H1 (cell line): ENCODE data around the gene TAS2R41. TPM values are rescaled to one million over a fixed set of nuclear protein-coding genes. Genes with fewer than 3 reads are reported as not detected.

Experiments
- CTCF ChIA-PET: fragments of 300-600 bp; sonication (Branson Sonifier 250); formaldehyde crosslinking; loops from one replicate; lab custom pipeline; 2021; ENCODE audit not compliant: partially characterized antibody; lab: Charles Lee
- POLR2A ChIA-PET: fragments of 300-600 bp; sonication (Branson Sonifier 250); formaldehyde crosslinking; loops from one replicate; lab custom pipeline; 2021; ENCODE audit warnings: inconsistent platforms; ENCODE audit not compliant: partially characterized antibody; lab: Charles Lee
- DNase-seq, 2 experiments: peaks; one replicate each; pipeline versions ENCODE4 v3.0.0 to v3.0.0-alpha.2; 2010 to 2022; ENCODE audit warnings: low spot score in 2 of 2, low read depth in 1 of 2, mixed read lengths in 1 of 2
- FAIRE-seq: peaks from 2 replicates; lab custom pipeline; 2011; peaks lifted over from hg19 to GRCh38; lab: Jason Lieb, UNC
- H2AFZ ChIP-seq: 2 replicates; pipeline ENCODE4 v1.8.1; 2012; ENCODE audit warnings: low read length, inconsistent platforms
- H2AK5ac ChIP-seq: 2 replicates; pipeline ENCODE4 v1.6.1; 2013; ENCODE audit warnings: low read depth, low read length
- H2BK120ac ChIP-seq: replicated peaks from 2 replicates; pipeline ENCODE3; 2013; ENCODE audit warnings: low read depth, low read length, inconsistent platforms
- H2BK12ac ChIP-seq: 2 replicates; pipeline ENCODE4 v1.6.1; 2013; ENCODE audit warnings: low read depth, low read length
- H2BK15ac ChIP-seq: 2 replicates; pipeline ENCODE4 v1.6.1; 2013; ENCODE audit warnings: low read length
- H2BK20ac ChIP-seq: 2 replicates; pipeline ENCODE4 v1.6.1; 2013; ENCODE audit warnings: low read length
- H2BK5ac ChIP-seq: 2 replicates; pipeline ENCODE4 v1.6.1; 2013; ENCODE audit warnings: low read depth, low read length
- H3K14ac ChIP-seq: 2 replicates; pipeline ENCODE4 v1.6.1; 2013; ENCODE audit warnings: inconsistent platforms; ENCODE audit not compliant: insufficient read length
- H3K18ac ChIP-seq: 2 replicates; pipeline ENCODE4 v1.6.1; 2013; ENCODE audit warnings: low read length; ENCODE audit errors: extremely low read depth
- H3K23ac ChIP-seq: 2 replicates; pipeline ENCODE4 v1.6.1; 2013; ENCODE audit warnings: inconsistent platforms; ENCODE audit not compliant: insufficient read length
- H3K23me2 ChIP-seq: 2 replicates; pipeline ENCODE4 v1.6.1; 2013; ENCODE audit warnings: low read depth, low read length
- H3K27ac ChIP-seq: 2 replicates; pipeline ENCODE4 v1.6.1; 2011; ENCODE audit warnings: low read depth, low read length, inconsistent platforms
- H3K27me3 ChIP-seq, 4 experiments: replicated peaks in 1 of 4; 1 replicate in 1 of 4; 2 replicates in 3 of 4; pipeline versions ENCODE4 v1.6.1 to v1.8.1; 2011 to 2013; ENCODE audit warnings: low read length in 3 of 4, mild to moderate bottlenecking in 3 of 4, inconsistent platforms in 2 of 4, mixed read lengths in 2 of 4, moderate library complexity in 1 of 4; ENCODE audit not compliant: control insufficient read depth in 3 of 4, insufficient read depth in 3 of 4; ENCODE audit errors: extremely low read depth in 1 of 4
- H3K36me3 ChIP-seq, 4 experiments: 2 replicates each; pipeline versions ENCODE4 v1.6.1 to v1.8.1; 2011 to 2013; ENCODE audit warnings: mild to moderate bottlenecking in 4 of 4, low read length in 3 of 4, moderate library complexity in 2 of 4, control low read depth in 1 of 4, inconsistent platforms in 1 of 4; ENCODE audit not compliant: insufficient read depth in 4 of 4, control insufficient read depth in 2 of 4
- H3K4ac ChIP-seq: replicated peaks from 2 replicates; pipeline ENCODE3; 2013; ENCODE audit warnings: low read length, low read depth, mixed read lengths, inconsistent platforms; ENCODE audit not compliant: insufficient read length
- H3K4me1 ChIP-seq, 4 experiments: replicated peaks in 1 of 4; 1 replicate in 1 of 4; 2 replicates in 3 of 4; pipeline versions ENCODE4 v1.6.1 to v1.8.1; 2011 to 2013; ENCODE audit warnings: low read length in 3 of 4, inconsistent platforms in 2 of 4, mixed read lengths in 1 of 4; ENCODE audit not compliant: insufficient read depth in 4 of 4, control insufficient read depth in 3 of 4
- H3K4me2 ChIP-seq, 2 experiments: 2 replicates each; pipeline versions ENCODE4 v1.6.1 to v1.8.1; 2011 to 2013; ENCODE audit warnings: low read depth in 2 of 2, low read length in 2 of 2, control low read depth in 1 of 2, inconsistent platforms in 1 of 2, mild to moderate bottlenecking in 1 of 2; ENCODE audit not compliant: insufficient read depth in 1 of 2
- H3K4me3 ChIP-seq, 4 experiments: fragments of 200-600, 300-600 bp in 1 of 4; sonication (generic), shearing (Covaris generic), sonication (Bioruptor Twin) in 1 of 4; 2 replicates each; pipeline versions ENCODE4 v1.5.1 to v1.8.1; 2011 to 2016; ENCODE audit warnings: low read length in 4 of 4, low read depth in 3 of 4, control low read depth in 2 of 4, inconsistent platforms in 2 of 4, mild to moderate bottlenecking in 2 of 4, mixed read lengths in 1 of 4, moderate library complexity in 1 of 4; ENCODE audit not compliant: insufficient read depth in 2 of 4; ENCODE audit errors: extremely low read depth in 1 of 4
- H3K56ac ChIP-seq: replicated peaks from 2 replicates; pipeline ENCODE3; 2013; ENCODE audit warnings: low read depth, mild to moderate bottlenecking, mixed read lengths, low read length, inconsistent platforms; ENCODE audit not compliant: insufficient read length
- H3K79me1 ChIP-seq: 2 replicates; pipeline ENCODE4 v1.6.1; 2013; ENCODE audit warnings: low read depth, low read length, control low read depth
- H3K79me2 ChIP-seq, 2 experiments: 2 replicates each; pipeline versions ENCODE4 v1.6.1 to v1.8.1; 2012 to 2013; ENCODE audit warnings: low read length in 2 of 2, mild to moderate bottlenecking in 2 of 2, inconsistent platforms in 1 of 2; ENCODE audit not compliant: insufficient read depth in 2 of 2, control insufficient read depth in 1 of 2
- H3K9ac ChIP-seq, 4 experiments: replicated peaks in 1 of 4; 1 replicate in 1 of 4; 2 replicates in 3 of 4; pipeline versions ENCODE4 v1.6.1 to v1.8.1; 2011 to 2013; ENCODE audit warnings: low read depth in 3 of 4, low read length in 3 of 4, control low read depth in 2 of 4, mild to moderate bottlenecking in 2 of 4, moderate library complexity in 2 of 4, inconsistent platforms in 1 of 4; ENCODE audit errors: extremely low read depth in 1 of 4
- H3K9me3 ChIP-seq, 2 experiments: 2 replicates each; pipeline versions ENCODE4 v1.6.1 to v1.8.1; 2012 to 2013; ENCODE audit warnings: mild to moderate bottlenecking in 2 of 2, moderate library complexity in 2 of 2, control low read depth in 1 of 2, inconsistent platforms in 1 of 2, low read depth in 1 of 2, low read length in 1 of 2, mixed read lengths in 1 of 2; ENCODE audit not compliant: insufficient read depth in 2 of 2
- H4K20me1 ChIP-seq, 2 experiments: replicated peaks in 1 of 2; 2 replicates each; pipeline versions ENCODE3 to v1.8.1; 2011 to 2013; ENCODE audit warnings: inconsistent platforms in 2 of 2, low read length in 2 of 2, mild to moderate bottlenecking in 1 of 2; ENCODE audit not compliant: insufficient read depth in 2 of 2, control insufficient read depth in 1 of 2
- H4K5ac ChIP-seq: 2 replicates; pipeline ENCODE4 v1.6.1; 2013; ENCODE audit warnings: low read length, low read depth, mixed read lengths, inconsistent platforms; ENCODE audit not compliant: insufficient read length
- H4K8ac ChIP-seq: 2 replicates; pipeline ENCODE4 v1.8.0; 2013; ENCODE audit warnings: mild to moderate bottlenecking, moderate library complexity, low read length, inconsistent platforms; ENCODE audit not compliant: insufficient read depth; ENCODE audit errors: extremely low read depth
- H4K91ac ChIP-seq: replicated peaks from 2 replicates; pipeline ENCODE3; 2013; ENCODE audit warnings: low read length, mixed read lengths, inconsistent platforms; ENCODE audit not compliant: insufficient read length
- BRCA1 ChIP-seq: IDR thresholded peaks from 2 replicates; pipeline ENCODE4 v1.6.1; 2012; ENCODE audit warnings: low read depth, low read length, improper control_type of control experiment
- CEBPB ChIP-seq: IDR thresholded peaks from 2 replicates; pipeline ENCODE4 v1.6.1; 2012; ENCODE audit warnings: low read depth, low read length
- CHD1 ChIP-seq: IDR thresholded peaks from 2 replicates; pipeline ENCODE4 v1.6.1; 2012; ENCODE audit warnings: low read depth, low read length, improper control_type of control experiment
- CREB1 ChIP-seq: IDR thresholded peaks from 2 replicates; pipeline ENCODE4 v1.6.1; 2012; ENCODE audit warnings: inconsistent platforms
- CTCF ChIP-seq, 3 experiments: IDR thresholded peaks; 1 replicate in 2 of 3; 2 replicates in 1 of 3; pipeline versions ENCODE4 v1.5.1 to v1.6.1; 2011; ENCODE audit warnings: low read length in 3 of 3, mild to moderate bottlenecking in 3 of 3, inconsistent platforms in 2 of 3, low read depth in 1 of 3, moderate library complexity in 1 of 3; ENCODE audit not compliant: insufficient read depth in 1 of 3; ENCODE audit errors: control extremely low read depth in 1 of 3
- GABPA ChIP-seq: IDR thresholded peaks from 2 replicates; pipeline ENCODE4 v1.6.1; 2011; ENCODE audit warnings: mild to moderate bottlenecking, low read length, moderate library complexity, borderline replicate concordance; ENCODE audit not compliant: insufficient read depth
- RNF2 ChIP-seq: fragments of 200-900, 300-1000 bp; sonication (generic); IDR thresholded peaks from 2 replicates; pipeline ENCODE4 v1.7.1; 2016; ENCODE audit warnings: borderline replicate concordance, low read depth, mild to moderate bottlenecking, antibody characterized with exemption, low read length; ENCODE audit not compliant: poor library complexity, severe bottlenecking; ENCODE audit errors: missing control alignments
- SIN3A ChIP-seq, 2 experiments: IDR thresholded peaks in 1 of 2; conservative IDR thresholded peaks in 1 of 2; 2 replicates each; pipeline ENCODE4 v1.6.1; 2011 to 2012; ENCODE audit warnings: low read length in 2 of 2, improper control_type of control experiment in 1 of 2, low read depth in 1 of 2, mild to moderate bottlenecking in 1 of 2
- SP1 ChIP-seq: IDR thresholded peaks from 2 replicates; pipeline ENCODE4 v1.6.1; 2011; ENCODE audit warnings: low read depth, low read length
- USF2 ChIP-seq: IDR thresholded peaks from 2 replicates; pipeline ENCODE4 v1.6.1; 2011; ENCODE audit warnings: low read length, improper control_type of control experiment
- WGBS, 2 experiments: shearing (Covaris generic) in 1 of 2; methylation state at CpG; one replicate each; pipeline versions ENCODE4 v1.1.6 to v1.1.7; 2013 to 2015; ENCODE audit warnings: low lambda C conversion rate in 2 of 2, mixed read lengths in 2 of 2, inconsistent platforms in 1 of 2, low coverage in 1 of 2, missing lambda C conversion rate in 1 of 2; ENCODE audit not compliant: insufficient replicate concordance in 2 of 2, insufficient coverage in 1 of 2, insufficient read length in 1 of 2; ENCODE audit errors: extremely low coverage in 1 of 2, missing lambda C conversion rate in 1 of 2; 5-methylcytosine and 5-hydroxymethylcytosine counted together
- polyA plus RNA-seq, 7 experiments: library from polyadenylated mRNA; depleted of rRNA in 3 of 7; stranded (reverse) in 5 of 7; unstranded in 2 of 7; fragments of >200 nt in 5 of 7; fragments of 200-250 nt in 2 of 7; gene quantifications; 1 replicate in 5 of 7; 2 replicates in 1 of 7; 4 replicates in 1 of 7; pipeline versions ENCODE4 v1.2.1 to v1.2.3, GENCODE V29; 2011 to 2013; ENCODE audit warnings: missing spikeins in 2 of 7, mixed read lengths in 2 of 7
- total RNA-seq: library from RNA; stranded (reverse); fragmentation: NEBNext Ultra II Directional; extraction: Animal tissue kit (Norgen Biotek cat#: 25700); gene quantifications from 2 replicates; pipeline ENCODE4 v1.2.1, GENCODE V29; 2021

TAS2R41 gene
- total and polyA plus RNA-seq, 2 of the 8 experiments (the other 6 are each of a cell fraction or from before 2014, with no cell fraction given), result 0.12 TPM; not detected in 1

GRCh38 chr7:143458263-143458662 lies 19.4 kb upstream of the TAS2R41 start:
- no peak overlapping the region for H3K9ac ChIP-seq
- no peak overlapping the region for H3K27ac ChIP-seq
- H3K79me2 ChIP-seq, result no peaks in the 10 kb centered on the region
- POLR2A ChIA-PET, result no interaction called here
- H3K23ac ChIP-seq, result no peak overlapping the region
- no peak overlapping the region for H2BK5ac ChIP-seq
- H2BK20ac ChIP-seq, result no peak overlapping the region
- H3K4me2 ChIP-seq, result no peak overlapping the region
- no peaks in the 10 kb centered on the region for H4K20me1 ChIP-seq
- H3K4ac ChIP-seq, result no peak overlapping the region
- H4K91ac ChIP-seq, result no peak overlapping the region
- no peaks in the 10 kb centered on the region for H3K79me1 ChIP-seq
- H3K4me3 ChIP-seq, result no peak overlapping the region
- no peak overlapping the region for H3K18ac ChIP-seq
- no peaks in the 10 kb centered on the region for H3K23me2 ChIP-seq
- no peak overlapping the region for H2BK15ac ChIP-seq
- H3K56ac ChIP-seq, result no peak overlapping the region
- H2AFZ ChIP-seq, result no peak overlapping the region
- H3K9me3 ChIP-seq, result peaks cover 8 to 11% of the 10 kb centered on the region in 2 experiments
- H2BK12ac ChIP-seq, result no peak overlapping the region
- peaks cover 0 to 2% (median 0%) of the 10 kb centered on the region in 4 experiments; a peak in 1 of 7 replicates for H3K4me1 ChIP-seq
- no peak overlapping the region for H2AK5ac ChIP-seq
- CTCF ChIA-PET, result no interaction called here
- FAIRE-seq (no peak), DNase-seq (no peak)
- no peak overlapping the region for H2BK120ac ChIP-seq
- no peaks in the 10 kb centered on the region for H3K27me3 ChIP-seq
- WGBS, 2 experiments, result 82% methylated on average over 3 of the region's 3 CpGs; no CpG with 5 or more reads in 1 of the 2 experiments
- H4K8ac ChIP-seq, result no peak overlapping the region
- no peak overlapping the region for H4K5ac ChIP-seq
- H3K14ac ChIP-seq, result no peak overlapping the region
- no peaks in the 10 kb centered on the region for H3K36me3 ChIP-seq
- no peak for TF ChIP-seq CHD1
- no peak for TF ChIP-seq SP1
- TF ChIP-seq RNF2, result no peak
- TF ChIP-seq SIN3A (conservative IDR thresholded peaks at IDR 0.05 in 1 of 2, IDR thresholded peaks at IDR 0.05 in 1 of 2; ENCODE audit: low read depth in 1 of 2, low read length in 2 of 2), result no peak
- no peak for TF ChIP-seq BRCA1
- TF ChIP-seq USF2, result no peak
- no peak for TF ChIP-seq GABPA
- no peak for TF ChIP-seq CEBPB
- no peak for TF ChIP-seq CREB1
- TF ChIP-seq CTCF (IDR thresholded peaks at IDR 0.05; ENCODE audit: control extremely low read depth in 1 of 3, insufficient read depth in 1 of 3, low read depth in 1 of 3, low read length in 3 of 3), result no peak
